ENCODE results near the gene DYNLT3. TPM values are rescaled to one million over a fixed set of nuclear protein-coding genes. Genes with fewer than 3 reads are reported as not detected.

DYNLT3 gene
- total and polyA plus RNA-seq, 11 donors = 9.8 to 32.1 (median 21.0) TPM

DNA sequence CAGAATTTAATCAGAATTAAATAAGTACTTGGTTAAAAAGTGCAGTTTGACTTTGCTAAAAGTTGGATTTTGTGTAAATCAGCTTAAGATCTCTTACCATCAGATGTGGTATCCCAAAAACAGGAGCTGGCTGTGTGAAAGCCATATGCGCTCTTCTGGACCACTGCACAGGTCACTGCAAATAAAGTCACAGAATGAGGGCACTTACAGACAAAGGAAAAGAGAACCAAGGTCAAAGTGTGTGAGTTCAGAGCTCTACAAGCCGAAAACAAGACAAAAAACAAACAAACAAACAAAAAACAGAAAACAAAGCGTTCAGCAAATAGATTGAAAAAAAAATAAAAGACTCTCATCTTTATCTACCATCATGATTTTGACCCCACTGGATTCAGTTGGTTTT is 6.4 kb downstream of the DYNLT3 start:
- ATAC-seq = no peak
- intact Hi-C loops (cut with DNase I) = no loop called here
- 63 to 99% (median 81%) methylated on average over 3 of the region's 3 CpGs for WGBS, 4 donors
- TF ChIP-seq POLR2A (IDR thresholded peaks at IDR 0.05) = no peak
- TF ChIP-seq, protein P1, sequence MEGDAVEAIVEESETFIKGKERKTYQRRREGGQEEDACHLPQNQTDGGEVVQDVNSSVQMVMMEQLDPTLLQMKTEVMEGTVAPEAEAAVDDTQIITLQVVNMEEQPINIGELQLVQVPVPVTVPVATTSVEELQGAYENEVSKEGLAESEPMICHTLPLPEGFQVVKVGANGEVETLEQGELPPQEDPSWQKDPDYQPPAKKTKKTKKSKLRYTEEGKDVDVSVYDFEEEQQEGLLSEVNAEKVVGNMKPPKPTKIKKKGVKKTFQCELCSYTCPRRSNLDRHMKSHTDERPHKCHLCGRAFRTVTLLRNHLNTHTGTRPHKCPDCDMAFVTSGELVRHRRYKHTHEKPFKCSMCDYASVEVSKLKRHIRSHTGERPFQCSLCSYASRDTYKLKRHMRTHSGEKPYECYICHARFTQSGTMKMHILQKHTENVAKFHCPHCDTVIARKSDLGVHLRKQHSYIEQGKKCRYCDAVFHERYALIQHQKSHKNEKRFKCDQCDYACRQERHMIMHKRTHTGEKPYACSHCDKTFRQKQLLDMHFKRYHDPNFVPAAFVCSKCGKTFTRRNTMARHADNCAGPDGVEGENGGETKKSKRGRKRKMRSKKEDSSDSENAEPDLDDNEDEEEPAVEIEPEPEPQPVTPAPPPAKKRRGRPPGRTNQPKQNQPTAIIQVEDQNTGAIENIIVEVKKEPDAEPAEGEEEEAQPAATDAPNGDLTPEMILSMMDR (IDR thresholded peaks at IDR 0.05) = no peak
- H3K9me3 ChIP-seq = no peaks in the 10 kb centered on the region
- H3K36me3 ChIP-seq = peaks cover 0 to 50% (median 12%) of the 10 kb centered on the region in 9 donors
- H3K27ac ChIP-seq = no peak overlapping the region
- peaks cover 0 to 4% (median 0%) of the 10 kb centered on the region in 9 donors for H3K27me3 ChIP-seq
- H3K4me1 ChIP-seq = peaks cover 0 to 5% (median 0%) of the 10 kb centered on the region in 12 donors
- DNase-seq = no peak
- no peak overlapping the region for H3K4me3 ChIP-seq

DNA sequence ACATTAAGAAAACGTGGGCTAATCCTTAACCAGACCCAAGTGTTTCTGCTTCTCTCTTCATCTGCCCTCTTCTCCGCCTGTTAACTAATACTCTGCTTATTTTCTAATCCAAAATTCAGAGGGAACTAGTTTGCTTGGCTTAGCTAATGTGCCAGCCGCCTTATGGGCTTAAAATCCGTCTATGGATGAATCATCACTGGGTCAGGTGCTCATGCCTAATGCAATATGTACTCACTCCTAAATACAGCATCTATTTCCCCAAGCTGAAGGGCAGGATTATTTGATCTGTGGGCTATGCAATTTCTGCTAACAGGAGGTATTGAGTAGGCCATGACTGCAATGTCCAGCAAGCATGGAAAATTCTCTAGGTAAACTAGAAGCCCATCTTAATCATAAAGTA is 12.4 kb downstream of the DYNLT3 start:
- no peak for DNase-seq
- WGBS, 4 donors = 65 to 88% (median 78%) methylated on average over 4 of the region's 4 CpGs

DNA sequence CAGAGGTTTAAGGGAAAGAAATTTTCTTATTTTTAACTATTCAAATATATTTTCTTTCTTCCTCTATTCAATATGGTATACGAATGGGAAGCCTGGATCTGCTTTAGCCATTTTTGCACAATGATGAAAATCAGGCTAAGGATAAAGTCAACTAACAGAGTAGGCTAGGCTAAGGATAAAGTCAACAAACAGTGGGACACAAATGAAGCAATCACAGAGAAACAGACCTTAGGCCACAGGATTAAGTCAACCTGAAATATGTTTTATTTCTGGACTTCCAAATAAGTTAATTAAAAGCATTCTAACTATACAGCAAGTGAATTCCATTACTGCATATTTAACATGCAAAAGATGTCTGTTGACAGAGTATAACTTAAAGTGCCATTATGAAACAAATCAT is 17.0 kb downstream of the DYNLT3 start:
- intact Hi-C loops (cut with DNase I) = no loop called here
- no peak for ATAC-seq
- no peaks in the 10 kb centered on the region for H3K9me3 ChIP-seq
- H3K4me3 ChIP-seq = no peak overlapping the region
- no peak overlapping the region for H3K27ac ChIP-seq
- H3K27me3 ChIP-seq = peaks cover 0 to 7% (median 0%) of the 10 kb centered on the region in 9 donors
- DNase-seq = no peak
- no peak for TF ChIP-seq POLR2A (IDR thresholded peaks at IDR 0.05)
- TF ChIP-seq, protein P1 (IDR thresholded peaks at IDR 0.05) = no peak
- H3K4me1 ChIP-seq = no peaks in the 10 kb centered on the region
- no peaks in the 10 kb centered on the region for H3K36me3 ChIP-seq
- 53 to 94% (median 77%) methylated on average over 1 of the region's 1 CpG for WGBS, 4 donors

More for the DNA sequence above, 12.4 kb downstream of the DYNLT3 start:
- H3K36me3 ChIP-seq = peaks cover 0 to 31% (median 12%) of the 10 kb centered on the region in 9 donors
- TF ChIP-seq, protein P1 (IDR thresholded peaks at IDR 0.05) = no peak
- TF ChIP-seq POLR2A (IDR thresholded peaks at IDR 0.05) = no peak
- H3K4me1 ChIP-seq = no peaks in the 10 kb centered on the region
- no peaks in the 10 kb centered on the region for H3K9me3 ChIP-seq
- intact Hi-C loops (cut with DNase I) = no loop called here
- no peak for ATAC-seq
- H3K27me3 ChIP-seq = peaks cover 0 to 6% (median 0%) of the 10 kb centered on the region in 9 donors
- no peak overlapping the region for H3K27ac ChIP-seq
- no peak overlapping the region for H3K4me3 ChIP-seq

DNA sequence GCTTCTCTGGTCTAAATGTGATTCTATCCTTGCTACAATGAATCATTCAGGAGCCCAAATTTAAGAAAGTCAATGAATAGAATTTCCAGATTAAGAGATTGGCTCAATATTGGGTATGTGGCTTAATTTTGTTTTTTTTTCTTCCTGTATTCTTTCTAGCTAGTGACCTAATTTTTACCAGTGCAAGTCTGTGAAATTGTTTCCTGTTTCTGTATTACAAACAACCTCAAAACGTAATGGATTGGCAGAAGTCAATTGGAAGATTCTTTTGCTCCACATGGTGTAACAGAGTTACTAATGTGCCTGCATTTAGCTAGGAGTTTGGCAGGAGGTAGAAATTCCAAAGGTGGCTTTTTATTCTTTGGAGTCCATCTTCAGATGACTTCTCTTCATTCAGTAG is 17.6 kb downstream of the DYNLT3 start:
- DNase-seq (no peak), ATAC-seq (no peak)
- Histone ChIP-seq H3K4me1 (peaks cover 0 to 4% (median 0%) of the 10 kb centered on the region in 12 donors), H3K27me3 (peaks cover 0 to 7% (median 0%) of the 10 kb centered on the region in 9 donors), H3K27ac (no peak overlapping the region), H3K4me3 (no peak overlapping the region), H3K9me3 (no peaks in the 10 kb centered on the region), H3K36me3 (no peaks in the 10 kb centered on the region)
- intact Hi-C loops (cut with DNase I) = loop anchor here in 9 of 10 donors (5.0 to 10.0 kb wide), 5 partner anchors 82 to 325 kb away; no protein-coding TSS in a partner anchor
- WGBS, 4 donors = 34 to 65% (median 45%) methylated on average over 1 of the region's 1 CpG
- TF ChIP-seq, protein P1 (IDR thresholded peaks at IDR 0.05) = no peak
- no peak for TF ChIP-seq POLR2A (IDR thresholded peaks at IDR 0.05)

Data from heart left ventricle (tissue), 16 donors.